ENCODE data around the gene IGSF8. TPM values are rescaled to one million over a fixed set of nuclear protein-coding genes. Genes with fewer than 3 reads are reported as not detected.

IGSF8 gene
- total and polyA plus RNA-seq, 2 donors (not counting 1 experiment from before 2014, with no cell fraction given), result 6.5 to 24.4 TPM

DNA sequence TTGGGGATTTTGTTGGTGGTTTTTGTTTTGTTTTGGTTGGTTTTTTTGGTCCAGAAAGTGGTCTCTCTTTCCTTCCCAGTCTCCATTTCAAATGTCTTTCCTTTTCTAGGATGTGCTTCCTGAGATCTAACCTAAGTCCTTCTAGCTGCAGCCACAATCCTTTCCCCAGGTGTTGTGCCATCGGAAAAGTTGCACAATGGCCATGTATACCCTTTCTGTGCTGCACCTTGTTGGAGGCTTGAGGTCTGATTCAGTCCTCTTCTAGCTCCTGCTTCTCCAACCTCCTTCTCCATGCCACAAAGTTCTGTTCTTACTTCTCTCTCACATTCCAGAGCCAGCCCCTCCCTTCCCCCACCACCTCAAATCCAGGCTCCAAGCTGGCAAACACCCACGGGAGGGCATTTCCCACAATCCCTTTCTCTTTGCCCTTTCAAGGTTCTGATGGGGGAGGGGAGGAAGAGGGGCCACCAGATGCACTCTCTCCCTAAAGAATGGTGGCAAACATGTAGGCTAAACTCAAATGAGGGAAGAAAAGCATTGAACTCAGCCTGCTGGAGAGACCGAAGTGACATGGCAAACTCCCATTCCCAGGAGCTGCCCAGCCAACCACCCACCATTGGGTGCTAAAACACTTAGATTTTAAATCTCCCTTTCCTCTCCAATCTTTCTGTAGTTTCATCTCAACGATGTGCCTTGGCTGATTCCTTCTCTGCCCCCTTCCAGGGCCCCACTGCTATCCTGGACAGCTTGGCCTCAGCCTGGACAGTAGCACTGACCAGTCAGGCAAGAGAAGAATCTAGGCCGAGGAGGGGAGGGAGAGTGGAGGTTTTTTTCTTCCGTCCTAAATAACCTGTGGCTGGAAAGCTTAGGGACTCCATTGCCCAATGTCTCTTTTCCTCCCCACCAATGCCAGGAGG lies 31.3 kb downstream of the IGSF8 start:
- H2AFZ ChIP-seq (ENCODE audit: low read length), result no peak overlapping the region
- no peaks in the 10 kb centered on the region for H3K36me3 ChIP-seq (ENCODE audit: control insufficient read depth, insufficient read depth, low read length)
- H3K27me3 ChIP-seq (ENCODE audit: control insufficient read depth, insufficient read depth, low read length), result peaks cover 44% of the 10 kb centered on the region
- no peak overlapping the region for H3K9ac ChIP-seq (ENCODE audit: insufficient read depth, low read length)
- TF ChIP-seq, protein P1, sequence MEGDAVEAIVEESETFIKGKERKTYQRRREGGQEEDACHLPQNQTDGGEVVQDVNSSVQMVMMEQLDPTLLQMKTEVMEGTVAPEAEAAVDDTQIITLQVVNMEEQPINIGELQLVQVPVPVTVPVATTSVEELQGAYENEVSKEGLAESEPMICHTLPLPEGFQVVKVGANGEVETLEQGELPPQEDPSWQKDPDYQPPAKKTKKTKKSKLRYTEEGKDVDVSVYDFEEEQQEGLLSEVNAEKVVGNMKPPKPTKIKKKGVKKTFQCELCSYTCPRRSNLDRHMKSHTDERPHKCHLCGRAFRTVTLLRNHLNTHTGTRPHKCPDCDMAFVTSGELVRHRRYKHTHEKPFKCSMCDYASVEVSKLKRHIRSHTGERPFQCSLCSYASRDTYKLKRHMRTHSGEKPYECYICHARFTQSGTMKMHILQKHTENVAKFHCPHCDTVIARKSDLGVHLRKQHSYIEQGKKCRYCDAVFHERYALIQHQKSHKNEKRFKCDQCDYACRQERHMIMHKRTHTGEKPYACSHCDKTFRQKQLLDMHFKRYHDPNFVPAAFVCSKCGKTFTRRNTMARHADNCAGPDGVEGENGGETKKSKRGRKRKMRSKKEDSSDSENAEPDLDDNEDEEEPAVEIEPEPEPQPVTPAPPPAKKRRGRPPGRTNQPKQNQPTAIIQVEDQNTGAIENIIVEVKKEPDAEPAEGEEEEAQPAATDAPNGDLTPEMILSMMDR (conservative IDR thresholded peaks at IDR 0.05 in 1 of 2, IDR thresholded peaks at IDR 0.05 in 1 of 2; ENCODE audit: low read depth in 1 of 2, low read length in 2 of 2), result no peak
- TF ChIP-seq EZH2 (IDR thresholded peaks at IDR 0.05; ENCODE audit: low read length, missing control alignments), result no peak
- H3K4me3 ChIP-seq (replicated peaks in 1 of 4; ENCODE audit: control extremely low read depth in 1 of 4, insufficient read depth in 1 of 4, low read depth in 3 of 4, low read length in 4 of 4), result no peak overlapping the region
- H3K4me1 ChIP-seq (ENCODE audit: control insufficient read depth, extremely low read depth, insufficient read depth, low read length), result no peaks in the 10 kb centered on the region
- no peaks in the 10 kb centered on the region for H4K20me1 ChIP-seq (ENCODE audit: control insufficient read depth, extremely low read depth, insufficient read depth, low read length)
- DNase-seq (ENCODE audit: low read depth in 2 of 2), result no peak
- no peak overlapping the region for H3K4me2 ChIP-seq (ENCODE audit: extremely low read depth, insufficient read depth, low read length)
- no peaks in the 10 kb centered on the region for H3K9me3 ChIP-seq (ENCODE audit: control insufficient read depth, insufficient read depth, low read depth, low read length)
- no peak overlapping the region for H3K27ac ChIP-seq (ENCODE audit: insufficient read depth, low read length)
- no peaks in the 10 kb centered on the region for H3K79me2 ChIP-seq (ENCODE audit: control insufficient read depth, insufficient read depth, low read length)

DNA sequence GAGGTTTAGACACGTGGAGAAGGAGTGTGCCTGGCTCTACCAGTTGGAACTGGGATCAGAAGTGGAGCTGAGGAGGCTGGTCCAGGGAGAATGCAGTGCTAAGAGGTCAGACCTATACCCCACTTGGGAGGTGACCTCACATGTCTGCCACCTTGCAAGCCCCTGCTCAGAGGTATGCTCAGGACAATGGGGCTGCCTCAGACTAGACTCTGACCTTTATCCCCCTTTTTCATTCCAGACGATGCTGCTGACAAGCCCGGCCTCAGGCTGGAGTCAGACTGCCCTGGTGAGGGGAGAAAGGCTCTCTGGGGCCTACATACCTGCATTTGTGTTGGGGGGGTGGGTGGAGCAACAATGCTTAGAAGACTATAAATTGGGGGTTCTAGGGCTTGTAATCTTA lies 33.7 kb downstream of the IGSF8 start:
- Histone ChIP-seq H3K4me1 (ENCODE audit: control insufficient read depth, extremely low read depth, insufficient read depth, low read length) (no peaks in the 10 kb centered on the region), H3K9me3 (ENCODE audit: control insufficient read depth, insufficient read depth, low read depth, low read length) (no peaks in the 10 kb centered on the region), H3K79me2 (ENCODE audit: control insufficient read depth, insufficient read depth, low read length) (no peaks in the 10 kb centered on the region), H3K4me2 (ENCODE audit: extremely low read depth, insufficient read depth, low read length) (no peak overlapping the region), H3K27me3 (ENCODE audit: control insufficient read depth, insufficient read depth, low read length) (peaks cover 29% of the 10 kb centered on the region), H2AFZ (ENCODE audit: low read length) (no peak overlapping the region), H3K27ac (ENCODE audit: insufficient read depth, low read length) (no peak overlapping the region), H3K4me3 (replicated peaks in 1 of 4; ENCODE audit: control extremely low read depth in 1 of 4, insufficient read depth in 1 of 4, low read depth in 3 of 4, low read length in 4 of 4) (no peak overlapping the region), H3K36me3 (ENCODE audit: control insufficient read depth, insufficient read depth, low read length) (no peaks in the 10 kb centered on the region), H4K20me1 (ENCODE audit: control insufficient read depth, extremely low read depth, insufficient read depth, low read length) (no peaks in the 10 kb centered on the region), H3K9ac (ENCODE audit: insufficient read depth, low read length) (no peak overlapping the region)
- no peak for DNase-seq (ENCODE audit: low read depth in 2 of 2)
- TF ChIP-seq EZH2 (IDR thresholded peaks at IDR 0.05; ENCODE audit: low read length, missing control alignments), result no peak
- TF ChIP-seq, protein P1 (conservative IDR thresholded peaks at IDR 0.05 in 1 of 2, IDR thresholded peaks at IDR 0.05 in 1 of 2; ENCODE audit: low read depth in 1 of 2, low read length in 2 of 2), result no peak

DNA sequence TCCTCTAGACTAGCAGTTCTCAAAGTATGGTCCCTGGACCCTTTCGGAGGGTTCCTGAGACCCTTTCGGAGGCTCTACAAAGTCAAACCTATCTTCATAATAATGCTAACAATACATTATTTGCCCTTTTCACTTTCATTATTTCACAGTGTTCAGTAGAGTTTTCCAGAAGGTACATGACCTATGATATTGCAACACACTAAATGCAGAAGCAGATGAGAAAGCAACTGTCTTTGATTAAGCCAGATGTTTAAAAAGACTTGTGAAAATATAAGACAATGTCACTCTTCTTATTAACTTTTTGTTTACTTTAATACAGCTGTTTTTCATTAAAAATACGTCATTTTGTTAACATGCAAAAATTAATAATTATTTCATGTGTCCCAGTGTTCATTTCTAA lies 34.3 kb downstream of the IGSF8 start:
- Histone ChIP-seq H3K4me1 (ENCODE audit: control insufficient read depth, extremely low read depth, insufficient read depth, low read length) (no peaks in the 10 kb centered on the region), H3K9ac (ENCODE audit: insufficient read depth, low read length) (no peak overlapping the region), H3K27me3 (ENCODE audit: control insufficient read depth, insufficient read depth, low read length) (peaks cover 28% of the 10 kb centered on the region), H3K9me3 (ENCODE audit: control insufficient read depth, insufficient read depth, low read depth, low read length) (no peaks in the 10 kb centered on the region), H3K4me2 (ENCODE audit: extremely low read depth, insufficient read depth, low read length) (no peak overlapping the region), H3K36me3 (ENCODE audit: control insufficient read depth, insufficient read depth, low read length) (no peaks in the 10 kb centered on the region), H4K20me1 (ENCODE audit: control insufficient read depth, extremely low read depth, insufficient read depth, low read length) (no peaks in the 10 kb centered on the region), H3K4me3 (replicated peaks in 1 of 4; ENCODE audit: control extremely low read depth in 1 of 4, insufficient read depth in 1 of 4, low read depth in 3 of 4, low read length in 4 of 4) (no peak overlapping the region), H3K27ac (ENCODE audit: insufficient read depth, low read length) (no peak overlapping the region), H3K79me2 (ENCODE audit: control insufficient read depth, insufficient read depth, low read length) (no peaks in the 10 kb centered on the region), H2AFZ (ENCODE audit: low read length) (no peak overlapping the region)
- no peak for DNase-seq (ENCODE audit: low read depth in 2 of 2)
- TF ChIP-seq, protein P1 (conservative IDR thresholded peaks at IDR 0.05 in 1 of 2, IDR thresholded peaks at IDR 0.05 in 1 of 2; ENCODE audit: low read depth in 1 of 2, low read length in 2 of 2), result no peak
- no peak for TF ChIP-seq EZH2 (IDR thresholded peaks at IDR 0.05; ENCODE audit: low read length, missing control alignments)

All from fibroblast of lung (primary cell).